Measurements from ENCODE around the gene NLK. TPM values are rescaled to one million over a fixed set of nuclear protein-coding genes. Genes with fewer than 3 reads are reported as not detected.

Gene NLK
- total RNA-seq (2016; rRNA removed; fragmentation: Illumina TruSeq; extraction: Trizol) (13.2 and 13.4 TPM in 2 replicates), polyA plus RNA-seq (2011; rRNA removed) (14.6 and 17.6 TPM in 2 replicates), polyA minus RNA-seq (2011; rRNA and poly(A)+ RNA removed; ENCODE audit: low replicate concordance) (44.7 and 70.6 TPM in 2 replicates), Bru-seq, nascent RNA (percentile 70 among the genes with signal in this experiment), BruChase-seq, experiment 1, labeled RNA remaining after a 6-hour chase (percentile 67 among the genes with signal in this experiment), BruChase-seq, experiment 2, labeled RNA remaining after a 2-hour chase (percentile 66 among the genes with signal in this experiment)
- 7.4 and 9.4 TPM in 2 replicates for total RNA-seq (2016; cell fraction: cytosol; rRNA removed; fragmentation: Illumina TruSeq; extraction: Trizol; ENCODE audit: low read depth)
- 12.7 and 13.0 TPM in 2 replicates for total RNA-seq (2016; cell fraction: insoluble cytoplasmic fraction; rRNA removed; fragmentation: Illumina TruSeq; extraction: Trizol)
- 11.4 and 13.2 TPM in 2 replicates for total RNA-seq (2016; cell fraction: membrane; rRNA removed; fragmentation: Illumina TruSeq; extraction: Trizol)
- 16.5 and 19.7 TPM in 2 replicates for total RNA-seq (2016; cell fraction: nucleus; rRNA removed; fragmentation: Illumina TruSeq; extraction: Trizol)
- 6.0 and 9.4 TPM in 2 replicates for polyA plus RNA-seq (2011; cell fraction: cytosol; rRNA removed)
- 10.5 and 11.7 TPM in 2 replicates for polyA plus RNA-seq (2011; cell fraction: nucleus; rRNA removed)
- 6.7 and 7.4 TPM in 2 replicates for polyA plus RNA-seq (2012)
- polyA plus RNA-seq (2016; cell fraction: cytosol; fragmentation: Illumina TruSeq; extraction: Trizol; ENCODE audit: low read depth), result 2.0 and 2.2 TPM in 2 replicates
- polyA plus RNA-seq (2016; cell fraction: insoluble cytoplasmic fraction; fragmentation: Illumina TruSeq; extraction: Trizol; ENCODE audit: low read depth), result 11.4 and 12.2 TPM in 2 replicates
- polyA plus RNA-seq (2016; cell fraction: membrane; fragmentation: Illumina TruSeq; extraction: Trizol; ENCODE audit: low read depth), result 7.8 and 9.4 TPM in 2 replicates
- polyA plus RNA-seq (2016; cell fraction: nucleus; fragmentation: Illumina TruSeq; extraction: Trizol; ENCODE audit: insufficient read depth, low read depth), result 14.4 and 16.1 TPM in 2 replicates
- polyA minus RNA-seq (2011; cell fraction: cytosol; rRNA and poly(A)+ RNA removed), result 9.5 and 12.5 TPM in 2 replicates
- 49.2 and 50.1 TPM in 2 replicates for polyA minus RNA-seq (2011; cell fraction: nucleus; rRNA and poly(A)+ RNA removed)
- long read RNA-seq, experiment 1, full-length matches to known transcripts, result 1 of 3 reads
- long read RNA-seq, experiment 1, partial matches to known transcripts, result 0 of 3 reads
- long read RNA-seq, experiment 1, other reads (novel, unspliced or antisense), result 2 of 3 reads
- long read RNA-seq, experiment 2, full-length matches to known transcripts, result 6 of 16 reads
- long read RNA-seq, experiment 2, partial matches to known transcripts, result 1 of 16 reads
- long read RNA-seq, experiment 2, other reads (novel, unspliced or antisense), result 9 of 16 reads

- ATAC-seq (no peak), DNase-seq (ENCODE audit: low spot score) (no peak), FAIRE-seq (no peak)
- Histone ChIP-seq H3K9ac (ENCODE audit: insufficient read depth, low read depth, low read length) (peak within 1 kb of the TSS; percentile 83), H4K20me1 (ENCODE audit: insufficient read depth, low read length) (no peaks in the 10 kb centered on the region), H3K27ac (ENCODE audit: extremely low read length, insufficient read depth, low read length) (peak within 1 kb of the TSS; percentile 51), H3K27me3 (ENCODE audit: control insufficient read depth in 1 of 2, insufficient read depth in 2 of 2, low read length in 2 of 2) (no peaks in the 10 kb centered on the region), H2AFZ (ENCODE audit: low read length) (no peak within 1 kb of the TSS), H3K79me2 (ENCODE audit: insufficient read depth, low read length) (peaks cover 45% of the 10 kb centered on the region), H3K4me3 (replicated peaks in 1 of 3; ENCODE audit: insufficient read depth in 1 of 3, low read depth in 2 of 3, low read length in 3 of 3) (peak within 1 kb of the TSS; percentile 84 to 89 (median 88)), H3K9me3 (ENCODE audit: low read length) (no peaks in the 10 kb centered on the region), H3K4me1 (ENCODE audit: insufficient read depth, low read length) (peaks cover 54% of the 10 kb centered on the region), H3K36me3 (replicated peaks in 1 of 2; ENCODE audit: control insufficient read depth in 1 of 2, insufficient read depth in 2 of 2, low read length in 2 of 2) (no peaks in the 10 kb centered on the region), H3K4me2 (ENCODE audit: low read depth, low read length) (peak within 1 kb of the TSS; percentile 68)
- no TSS peak for BruUV-seq (replicated peaks)
- in situ Hi-C loops (cut with HindIII; ENCODE audit: extremely low pct_ligation_motif_present, low pct_unique_long_range_greater_than_20kb) (loop anchor here (25.0 kb wide), 2 partner anchors 95 to 270 kb away; partner anchors contain the start of gene TMEM97), intact Hi-C loops (cut with micrococcal nuclease; ENCODE audit: unreplicated experiment) (no loop called here)
- WGBS (ENCODE audit: low lambda C conversion rate), result 97% methylated on average over 1 of the region's 1 CpG
- CTCF ChIA-PET (ENCODE audit: low intra/inter-chr PET ratio, low total read pairs), result no interaction called here
- TF ChIP-seq ZSCAN22 (CRISPR knock-in tag; IDR thresholded peaks at IDR 0.05), result no peak
- no peak for TF ChIP-seq ZNF446 (CRISPR knock-in tag; IDR thresholded peaks at IDR 0.05)
- no peak for TF ChIP-seq ZSCAN5A (CRISPR knock-in tag; IDR thresholded peaks at IDR 0.05; ENCODE audit: borderline replicate concordance)
- TF ChIP-seq, protein P1, sequence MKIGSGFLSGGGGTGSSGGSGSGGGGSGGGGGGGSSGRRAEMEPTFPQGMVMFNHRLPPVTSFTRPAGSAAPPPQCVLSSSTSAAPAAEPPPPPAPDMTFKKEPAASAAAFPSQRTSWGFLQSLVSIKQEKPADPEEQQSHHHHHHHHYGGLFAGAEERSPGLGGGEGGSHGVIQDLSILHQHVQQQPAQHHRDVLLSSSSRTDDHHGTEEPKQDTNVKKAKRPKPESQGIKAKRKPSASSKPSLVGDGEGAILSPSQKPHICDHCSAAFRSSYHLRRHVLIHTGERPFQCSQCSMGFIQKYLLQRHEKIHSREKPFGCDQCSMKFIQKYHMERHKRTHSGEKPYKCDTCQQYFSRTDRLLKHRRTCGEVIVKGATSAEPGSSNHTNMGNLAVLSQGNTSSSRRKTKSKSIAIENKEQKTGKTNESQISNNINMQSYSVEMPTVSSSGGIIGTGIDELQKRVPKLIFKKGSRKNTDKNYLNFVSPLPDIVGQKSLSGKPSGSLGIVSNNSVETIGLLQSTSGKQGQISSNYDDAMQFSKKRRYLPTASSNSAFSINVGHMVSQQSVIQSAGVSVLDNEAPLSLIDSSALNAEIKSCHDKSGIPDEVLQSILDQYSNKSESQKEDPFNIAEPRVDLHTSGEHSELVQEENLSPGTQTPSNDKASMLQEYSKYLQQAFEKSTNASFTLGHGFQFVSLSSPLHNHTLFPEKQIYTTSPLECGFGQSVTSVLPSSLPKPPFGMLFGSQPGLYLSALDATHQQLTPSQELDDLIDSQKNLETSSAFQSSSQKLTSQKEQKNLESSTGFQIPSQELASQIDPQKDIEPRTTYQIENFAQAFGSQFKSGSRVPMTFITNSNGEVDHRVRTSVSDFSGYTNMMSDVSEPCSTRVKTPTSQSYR (CRISPR knock-in tag; IDR thresholded peaks at IDR 0.05; ENCODE audit: borderline replicate concordance), result no peak
- no peak for TF ChIP-seq ZNF317 (CRISPR knock-in tag; IDR thresholded peaks at IDR 0.05)
- no peak for TF ChIP-seq RELA (CRISPR knock-in tag; IDR thresholded peaks at IDR 0.05)
- POLR2A ChIA-PET, result interaction anchor here (0.6 to 0.9 kb wide), 2 partner anchors 11 to 286 kb away, joined by 3 to 4 read pairs; no protein-coding TSS in a partner anchor
Observed at GRCh38 chr17:28042657-28042720, at the start of gene NLK. NLK (plus strand) TSS chr17:28042677; CDS start chr17:28042874, 197 bp downstream.
